ENCODE data around the gene STUM. TPM values are rescaled to one million over a fixed set of nuclear protein-coding genes. Genes with fewer than 3 reads are reported as not detected.

STUM gene
- total RNA-seq, 1 donor from 2014 or later = 0.09 TPM

DNA sequence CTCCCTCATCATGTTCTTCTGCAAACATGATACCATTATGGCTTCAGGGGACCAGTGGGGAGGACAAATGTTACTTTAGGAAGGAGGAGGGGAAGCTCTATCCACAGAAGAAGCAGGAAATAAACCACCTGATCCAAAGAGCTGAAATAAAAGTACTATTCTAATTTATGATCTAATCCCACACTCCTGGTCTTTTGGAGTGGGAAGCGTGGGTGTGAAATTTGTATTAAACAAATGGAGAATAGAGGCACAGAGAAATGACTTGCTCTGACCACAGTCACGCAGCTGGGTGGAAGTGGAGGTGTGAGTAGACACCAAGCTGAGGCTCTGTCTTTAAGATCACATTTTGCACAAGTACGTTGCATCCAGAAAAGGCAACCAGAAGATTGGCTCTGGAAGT lies 14.5 kb upstream of the STUM start:
- DNase-seq (ENCODE audit: low spot score in 2 of 2, unreplicated experiment in 2 of 2) = no peak
- TF ChIP-seq, protein P1, sequence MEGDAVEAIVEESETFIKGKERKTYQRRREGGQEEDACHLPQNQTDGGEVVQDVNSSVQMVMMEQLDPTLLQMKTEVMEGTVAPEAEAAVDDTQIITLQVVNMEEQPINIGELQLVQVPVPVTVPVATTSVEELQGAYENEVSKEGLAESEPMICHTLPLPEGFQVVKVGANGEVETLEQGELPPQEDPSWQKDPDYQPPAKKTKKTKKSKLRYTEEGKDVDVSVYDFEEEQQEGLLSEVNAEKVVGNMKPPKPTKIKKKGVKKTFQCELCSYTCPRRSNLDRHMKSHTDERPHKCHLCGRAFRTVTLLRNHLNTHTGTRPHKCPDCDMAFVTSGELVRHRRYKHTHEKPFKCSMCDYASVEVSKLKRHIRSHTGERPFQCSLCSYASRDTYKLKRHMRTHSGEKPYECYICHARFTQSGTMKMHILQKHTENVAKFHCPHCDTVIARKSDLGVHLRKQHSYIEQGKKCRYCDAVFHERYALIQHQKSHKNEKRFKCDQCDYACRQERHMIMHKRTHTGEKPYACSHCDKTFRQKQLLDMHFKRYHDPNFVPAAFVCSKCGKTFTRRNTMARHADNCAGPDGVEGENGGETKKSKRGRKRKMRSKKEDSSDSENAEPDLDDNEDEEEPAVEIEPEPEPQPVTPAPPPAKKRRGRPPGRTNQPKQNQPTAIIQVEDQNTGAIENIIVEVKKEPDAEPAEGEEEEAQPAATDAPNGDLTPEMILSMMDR (IDR thresholded peaks at IDR 0.05; ENCODE audit: unreplicated experiment) = no peak
- Mint-ChIP-seq H3K4me1 (peaks cover 9% of the 10 kb centered on the region), H3K27ac (no peak overlapping the region), H3K36me3 (no peaks in the 10 kb centered on the region), H3K9me3 (no peaks in the 10 kb centered on the region), H3K4me3 (no peak overlapping the region), H3K27me3 (ENCODE audit: low read depth) (no peaks in the 10 kb centered on the region)

DNA sequence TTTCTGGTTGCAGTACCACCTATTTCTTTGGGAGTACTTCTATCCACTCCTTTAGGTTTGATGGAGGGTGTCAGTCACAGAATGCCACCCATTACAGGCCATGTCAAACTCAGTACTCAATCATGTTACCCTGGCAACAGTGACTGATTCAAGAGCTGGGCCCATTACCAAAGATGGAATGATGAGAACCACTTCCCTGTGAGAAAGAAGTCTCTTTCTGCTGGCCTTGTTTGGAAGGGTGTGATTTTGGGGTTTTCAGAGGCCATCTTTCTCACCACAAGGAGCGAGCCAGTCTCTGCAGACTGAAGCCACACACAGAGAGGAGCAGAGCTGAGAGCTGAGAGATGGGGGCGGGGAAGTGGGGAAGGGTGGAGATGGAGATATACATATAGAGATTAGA lies 13.9 kb upstream of the STUM start:
- DNase-seq (ENCODE audit: low spot score in 2 of 2, unreplicated experiment in 2 of 2) = no peak
- TF ChIP-seq, protein P1 (IDR thresholded peaks at IDR 0.05; ENCODE audit: unreplicated experiment) = no peak
- Mint-ChIP-seq H3K27ac (no peak overlapping the region), H3K36me3 (no peaks in the 10 kb centered on the region), H3K9me3 (no peaks in the 10 kb centered on the region), H3K4me3 (no peak overlapping the region), H3K4me1 (peaks cover 9% of the 10 kb centered on the region), H3K27me3 (ENCODE audit: low read depth) (no peaks in the 10 kb centered on the region)

DNA sequence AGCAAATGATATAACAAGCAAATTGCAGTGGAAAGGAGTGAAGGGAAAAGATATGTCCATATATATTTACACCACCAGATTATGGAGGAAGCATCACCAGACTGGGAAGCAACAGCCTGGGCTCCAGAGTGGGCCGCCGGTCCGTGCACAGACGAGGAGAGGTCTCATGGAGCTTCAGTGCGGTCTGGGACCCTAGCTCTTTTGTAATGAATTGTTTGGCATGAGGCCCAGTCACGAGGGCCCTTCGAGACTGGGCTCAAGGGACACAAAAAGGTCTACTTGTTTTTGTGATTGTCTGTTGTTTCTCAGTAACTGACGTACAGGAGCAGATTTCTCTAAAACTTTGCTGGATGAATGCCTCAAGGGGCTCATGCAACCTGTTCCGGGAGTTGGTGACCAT lies 12.9 kb upstream of the STUM start:
- Mint-ChIP-seq H3K4me3 (no peak overlapping the region), H3K27ac (no peak overlapping the region), H3K9me3 (no peaks in the 10 kb centered on the region)

DNA sequence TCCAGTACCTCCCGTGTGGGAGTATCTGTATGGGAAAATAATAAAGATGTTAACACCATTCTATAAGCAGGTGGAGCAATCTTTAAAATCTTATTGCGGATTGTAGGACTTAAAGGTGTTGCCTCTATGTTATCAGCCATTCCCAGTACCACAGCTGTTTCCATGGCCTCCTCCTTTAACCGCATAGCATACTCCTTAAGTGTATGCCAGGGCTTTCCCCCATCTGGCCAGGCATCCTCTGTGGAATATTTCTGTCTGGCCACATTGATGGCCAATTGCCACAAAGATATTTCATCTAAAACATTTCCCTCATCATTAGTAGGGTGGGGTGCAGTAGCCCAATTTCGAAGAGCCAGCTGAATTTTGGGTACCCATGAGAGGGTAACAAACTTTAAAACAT lies 7.3 kb upstream of the STUM start:
- H3K27me3 Mint-ChIP-seq (ENCODE audit: low read depth) = peaks cover 17% of the 10 kb centered on the region
- H3K4me3 Mint-ChIP-seq = no peak overlapping the region
- no peaks in the 10 kb centered on the region for H3K9me3 Mint-ChIP-seq
- DNase-seq (ENCODE audit: low spot score in 2 of 2, unreplicated experiment in 2 of 2) = no peak
- H3K4me1 Mint-ChIP-seq = no peaks in the 10 kb centered on the region
- TF ChIP-seq, protein P1 (IDR thresholded peaks at IDR 0.05; ENCODE audit: unreplicated experiment) = no peak
- no peak overlapping the region for H3K27ac Mint-ChIP-seq
- H3K36me3 Mint-ChIP-seq = no peaks in the 10 kb centered on the region

More for the DNA sequence above, 12.9 kb upstream of the STUM start:
- H3K4me1 Mint-ChIP-seq = peaks cover 9% of the 10 kb centered on the region
- no peaks in the 10 kb centered on the region for H3K36me3 Mint-ChIP-seq
- TF ChIP-seq, protein P1 (IDR thresholded peaks at IDR 0.05; ENCODE audit: unreplicated experiment) = no peak
- DNase-seq (ENCODE audit: low spot score in 2 of 2, unreplicated experiment in 2 of 2) = no peak
- H3K27me3 Mint-ChIP-seq (ENCODE audit: low read depth) = no peaks in the 10 kb centered on the region

DNA sequence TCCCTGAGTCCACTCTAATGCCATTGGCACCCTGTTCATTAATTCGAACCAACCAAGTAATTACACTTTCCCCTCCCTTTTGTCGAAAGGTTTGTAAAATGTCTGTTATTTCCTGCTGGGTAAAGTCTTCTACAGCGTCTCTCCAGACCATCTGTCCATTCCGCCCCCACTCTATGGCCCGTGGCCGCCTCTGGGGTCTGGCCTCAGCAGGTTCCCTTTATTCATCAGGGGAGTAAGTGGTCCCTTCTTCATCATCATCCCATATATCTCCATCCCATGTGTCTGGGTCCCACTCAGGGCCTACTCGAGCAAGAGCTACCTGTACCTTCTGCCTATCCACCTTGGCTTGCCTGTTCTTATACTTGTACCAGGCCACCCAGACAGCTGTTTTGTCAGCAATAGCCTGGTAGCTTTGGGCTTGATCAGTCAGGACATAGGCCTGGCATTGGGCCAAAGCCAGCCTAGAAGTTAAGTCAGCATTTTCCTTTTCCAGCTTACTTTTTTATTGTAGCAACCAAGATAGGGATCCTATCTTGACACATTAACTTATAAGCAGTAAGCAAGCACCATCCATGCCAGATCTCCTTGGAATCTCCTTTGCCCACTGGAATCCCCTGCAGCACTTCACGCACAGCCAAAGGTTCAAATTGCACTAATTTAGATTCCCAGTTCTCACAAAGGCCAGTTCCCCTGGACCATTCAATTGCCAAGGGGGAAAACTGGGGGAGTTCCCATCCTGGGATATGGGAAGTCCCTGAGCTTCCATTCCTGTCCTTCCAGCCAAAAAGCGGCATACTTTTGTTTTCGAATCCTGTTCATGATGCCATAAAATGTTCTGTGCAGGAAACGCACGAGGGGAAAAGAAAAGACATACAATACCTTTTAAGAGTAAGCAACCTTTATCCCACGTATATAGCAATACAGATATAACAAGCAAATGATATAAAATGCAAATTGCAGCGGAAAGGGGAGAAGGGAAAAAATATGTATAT lies 6.6 kb upstream of the STUM start:
- H3K4me1 Mint-ChIP-seq = no peaks in the 10 kb centered on the region
- H3K27ac Mint-ChIP-seq = no peak overlapping the region
- peaks cover 24% of the 10 kb centered on the region for H3K27me3 Mint-ChIP-seq (ENCODE audit: low read depth)

More for the DNA sequence above, 6.6 kb upstream of the STUM start:
- Mint-ChIP-seq H3K9me3 (no peaks in the 10 kb centered on the region), H3K36me3 (no peaks in the 10 kb centered on the region), H3K4me3 (no peak overlapping the region)
- DNase-seq (ENCODE audit: low spot score in 2 of 2, unreplicated experiment in 2 of 2) = no peak
- TF ChIP-seq, protein P1 (IDR thresholded peaks at IDR 0.05; ENCODE audit: unreplicated experiment) = no peak
